Transverse colon (tissue), 4 donors: Measurements from ENCODE around the gene CFAP299. TPM values are rescaled to one million over a fixed set of nuclear protein-coding genes. Genes with fewer than 3 reads are reported as not detected.
A peak's percentile ranks its signal among the peaks of the same experiment; 100 is the strongest.

ENCODE experiments used
- DNase-seq: peaks from one replicate; pipeline ENCODE4 v3.0.0-alpha.2; 2019
- H3K27ac ChIP-seq, 4 donors: fragments of 200-600 bp; sonication (generic); 2 replicates each; pipeline ENCODE4 v1.5.1; 2016 to 2018; ENCODE audit warnings: inconsistent platforms in 4 of 4
- H3K27me3 ChIP-seq: fragments of 200-600 bp; sonication (generic); 2 replicates; pipeline ENCODE4 v1.5.1; 2017; ENCODE audit warnings: inconsistent platforms
- H3K36me3 ChIP-seq, 4 donors: fragments of 200-600 bp; sonication (generic); 2 replicates each; pipeline ENCODE4 v1.5.1; 2017 to 2019; ENCODE audit warnings: inconsistent platforms in 4 of 4
- H3K4me1 ChIP-seq, 4 donors: fragments of 200-600 bp; sonication (generic); 2 replicates each; pipeline ENCODE4 v1.5.1; 2017 to 2020; ENCODE audit warnings: inconsistent platforms in 4 of 4
- H3K4me3 ChIP-seq, 4 donors: fragments of 200-600 bp; sonication (generic); 1 replicate in 1 of 4; 2 replicates in 3 of 4; pipeline versions ENCODE4 v1.5.1 to v1.6.1; 2017 to 2019; ENCODE audit warnings: inconsistent platforms in 4 of 4
- H3K9me3 ChIP-seq, 2 donors: fragments of 200-600 bp; sonication (generic); 2 replicates each; pipeline ENCODE4 v1.5.1; 2017 to 2019; ENCODE audit warnings: inconsistent platforms in 2 of 2
- CTCF ChIP-seq, 5 experiments: fragments of 200-600 bp in 3 of 5; fragments of 450-650 bp in 2 of 5; sonication (generic) in 3 of 5; IDR thresholded peaks; 1 replicate in 2 of 5; 2 replicates in 3 of 5; pipeline ENCODE4 v1.5.1; 2016 to 2017; ENCODE audit warnings: antibody characterized with exemption in 5 of 5, inconsistent platforms in 3 of 5, mild to moderate bottlenecking in 2 of 5, moderate library complexity in 1 of 5
- EP300 ChIP-seq: sonication (generic); formaldehyde crosslinking; IDR thresholded peaks from one replicate; pipeline ENCODE4 v1.6.1; 2017; ENCODE audit warnings: antibody characterized with exemption, low read depth
- POLR2A ChIP-seq: fragments of 450-650 bp; IDR thresholded peaks from one replicate; pipeline ENCODE4 v1.6.1; 2016; ENCODE audit warnings: antibody characterized with exemption, mild to moderate bottlenecking, moderate library complexity
- POLR2AphosphoS5 ChIP-seq, 3 donors: sonication (generic); formaldehyde crosslinking; IDR thresholded peaks; one replicate each; pipeline ENCODE4 v1.6.1; 2016; ENCODE audit warnings: antibody characterized with exemption in 3 of 3
- WGBS, 2 donors: methylation state at CpG; one replicate each; pipeline ENCODE4 v1.1.5; 2018; ENCODE audit warnings: low coverage in 1 of 2; 5-methylcytosine and 5-hydroxymethylcytosine counted together
- in situ Hi-C, 4 donors: fragments of 200-750 bp; cut with MboI; loops; one replicate each; pipeline versions ENCODE4 v1.15.0 to v1.15.1; 2017; ENCODE audit warnings: low sequenced_read_pairs in 3 of 4, low pct_ligation_motif_present in 1 of 4, low pct_unique_long_range_greater_than_20kb in 1 of 4
- intact Hi-C: fragments of 100-400 bp; cut with DNase I; formaldehyde crosslinking; loops from one replicate; pipeline ENCODE4 v1.15.1; 2023; ENCODE audit warnings: low total_unique reads
- total RNA-seq, 4 donors: library from RNA; depleted of rRNA; stranded (reverse); fragments of >200 nt; gene quantifications; one replicate each; pipeline ENCODE4 v1.1.0, GENCODE V29; 2016

CFAP299 gene
- total RNA-seq, 4 donors from 2014 or later = not detected

- in situ Hi-C loops (no loop called here), intact Hi-C loops (no loop called here)
- TF ChIP-seq CTCF (IDR thresholded peaks at IDR 0.05) (no peak), POLR2AphosphoS5 (IDR thresholded peaks at IDR 0.05) (no peak), EP300 (no peak), POLR2A (no peak)
- no peak for DNase-seq
- Histone ChIP-seq H3K27me3 (no peaks in the 10 kb centered on the region), H3K9me3 (no peaks in the 10 kb centered on the region), H3K4me1 (no peaks in the 10 kb centered on the region), H3K36me3 (no peaks in the 10 kb centered on the region), H3K4me3 (peak overlapping the region in 2 of 4 donors; percentile 7 to 31), H3K27ac (no peak overlapping the region)
- 46 to 54% methylated on average over 5 of the region's 5 CpGs for WGBS, 2 donors
These were observed 230.8 kb downstream of the CFAP299 start for GRCh38 chr4:80566203-80566872.

GRCh38 chr4:80568891-80569290, 233.4 kb downstream of the CFAP299 start:
- TF ChIP-seq CTCF (IDR thresholded peaks at IDR 0.05) = no peak
- no peak for TF ChIP-seq POLR2A
- no peak for TF ChIP-seq POLR2AphosphoS5 (IDR thresholded peaks at IDR 0.05)
- no peak for TF ChIP-seq EP300
- Histone ChIP-seq H3K9me3 (peaks cover 0 to 4% of the 10 kb centered on the region in 2 donors), H3K27ac (no peak overlapping the region), H3K4me1 (no peaks in the 10 kb centered on the region), H3K36me3 (no peaks in the 10 kb centered on the region), H3K4me3 (no peak overlapping the region), H3K27me3 (no peaks in the 10 kb centered on the region)
- DNase-seq = no peak
- 80 to 83% methylated on average over 1 of the region's 1 CpG for WGBS, 2 donors
- intact Hi-C loops (no loop called here), in situ Hi-C loops (no loop called here)

DNA sequence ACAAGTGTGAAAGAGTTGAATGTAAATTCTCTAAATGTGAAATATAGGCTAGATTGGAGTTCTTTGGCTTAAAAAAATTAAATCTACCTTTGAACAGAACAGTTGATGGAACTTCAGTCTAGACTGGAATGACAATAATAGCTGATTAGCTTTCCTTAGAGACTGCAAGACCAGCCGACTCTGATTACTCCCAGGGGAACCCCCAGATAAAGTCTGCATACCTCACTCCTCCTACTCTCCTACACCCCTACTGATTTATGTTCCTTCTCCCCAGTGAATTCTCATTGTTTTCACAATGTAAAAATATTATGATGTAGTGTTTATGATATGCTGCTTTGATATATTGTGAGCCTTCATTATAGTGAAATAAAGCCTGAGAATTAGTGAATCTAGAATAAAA, 241.3 kb downstream of the CFAP299 start:
- Histone ChIP-seq H3K27me3 (no peaks in the 10 kb centered on the region), H3K36me3 (no peaks in the 10 kb centered on the region), H3K4me3 (no peak overlapping the region), H3K4me1 (no peaks in the 10 kb centered on the region), H3K9me3 (peaks cover 0 to 8% of the 10 kb centered on the region in 2 donors), H3K27ac (no peak overlapping the region)
- in situ Hi-C loops = no loop called here
- TF ChIP-seq POLR2AphosphoS5 (IDR thresholded peaks at IDR 0.05) (no peak), CTCF (IDR thresholded peaks at IDR 0.05) (no peak), EP300 (no peak), POLR2A (no peak)
- WGBS, 2 donors = 39 to 43% methylated on average over 1 of the region's 1 CpG
- intact Hi-C loops = no loop called here
- DNase-seq = no peak

- H3K4me3 ChIP-seq = no peak overlapping the region
- no peak for DNase-seq
- H3K36me3 ChIP-seq = no peaks in the 10 kb centered on the region
- no peaks in the 10 kb centered on the region for H3K4me1 ChIP-seq
- in situ Hi-C loops = no loop called here
- H3K27ac ChIP-seq = no peak overlapping the region
- intact Hi-C loops = no loop called here
- 87 to 100% methylated on average over 1 of the region's 1 CpG for WGBS, 2 donors
- H3K27me3 ChIP-seq = no peaks in the 10 kb centered on the region
- TF ChIP-seq POLR2A = no peak
- no peak for TF ChIP-seq CTCF (IDR thresholded peaks at IDR 0.05)
- no peak for TF ChIP-seq EP300
- TF ChIP-seq POLR2AphosphoS5 (IDR thresholded peaks at IDR 0.05) = no peak
- peaks cover 0 to 8% of the 10 kb centered on the region in 2 donors for H3K9me3 ChIP-seq
These were observed 242.5 kb downstream of the CFAP299 start for GRCh38 chr4:80578001-80578400.
